ENCODE measurements around the gene RAI1. TPM values are rescaled to one million over a fixed set of nuclear protein-coding genes. Genes with fewer than 3 reads are reported as not detected.

Gene RAI1
- total and polyA plus RNA-seq, 2 of the 8 experiments (the other 6 are each of a cell fraction or from before 2014, with no cell fraction given), result 0.39 to 1.2 TPM

GRCh38 chr17:17771498-17772201, 90.4 kb downstream of the RAI1 start (continued):
- TF ChIP-seq ASH2L (IDR thresholded peaks at IDR 0.05; ENCODE audit: low read length) (no peak), YY1 (IDR thresholded peaks at IDR 0.05; ENCODE audit: low read depth, low read length) (no peak), SAP30 (IDR thresholded peaks at IDR 0.05; ENCODE audit: insufficient read depth, insufficient replicate concordance, low read length) (no peak), SIRT6 (IDR thresholded peaks at IDR 0.05; ENCODE audit: low read length) (no peak)

Data from H1 (cell line).